Kasumi-1 (cell line): ENCODE measurements around the gene SDF4.

Source experiments
- DNase-seq, 2 experiments: peaks; one replicate each; lab custom pipeline; 2025; lab: John Stamatoyannopoulos, UW

SDF4 gene

DNA sequence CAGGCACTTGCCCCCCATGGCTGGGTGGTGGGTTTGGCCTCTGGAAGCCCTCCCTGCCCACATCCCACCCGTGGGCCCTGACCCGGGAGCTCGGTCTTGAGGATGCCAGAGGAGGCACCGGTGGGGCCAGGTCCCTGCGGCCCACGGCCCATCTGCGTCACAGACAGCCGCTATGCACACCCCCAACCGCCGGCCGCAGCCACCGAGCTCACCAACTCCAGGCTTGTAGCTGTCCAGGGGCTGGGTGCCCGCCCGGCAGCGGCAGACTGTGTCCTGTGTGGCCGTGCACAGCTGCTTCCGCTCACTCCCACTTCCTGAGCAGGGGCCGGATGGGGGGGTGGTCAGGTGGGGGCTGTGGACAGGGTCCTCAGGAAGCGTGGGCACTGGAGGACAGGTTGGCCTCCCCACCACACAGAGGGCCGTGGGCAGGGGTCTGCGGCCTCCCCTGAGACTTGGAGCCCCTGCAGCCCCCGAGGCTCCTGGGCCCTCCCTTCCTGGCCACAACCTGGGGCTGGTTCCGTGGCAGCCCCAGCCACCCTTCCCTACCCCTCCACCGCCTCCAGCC, 18.9 kb downstream of the SDF4 start:
- DNase-seq = no peak

DNA sequence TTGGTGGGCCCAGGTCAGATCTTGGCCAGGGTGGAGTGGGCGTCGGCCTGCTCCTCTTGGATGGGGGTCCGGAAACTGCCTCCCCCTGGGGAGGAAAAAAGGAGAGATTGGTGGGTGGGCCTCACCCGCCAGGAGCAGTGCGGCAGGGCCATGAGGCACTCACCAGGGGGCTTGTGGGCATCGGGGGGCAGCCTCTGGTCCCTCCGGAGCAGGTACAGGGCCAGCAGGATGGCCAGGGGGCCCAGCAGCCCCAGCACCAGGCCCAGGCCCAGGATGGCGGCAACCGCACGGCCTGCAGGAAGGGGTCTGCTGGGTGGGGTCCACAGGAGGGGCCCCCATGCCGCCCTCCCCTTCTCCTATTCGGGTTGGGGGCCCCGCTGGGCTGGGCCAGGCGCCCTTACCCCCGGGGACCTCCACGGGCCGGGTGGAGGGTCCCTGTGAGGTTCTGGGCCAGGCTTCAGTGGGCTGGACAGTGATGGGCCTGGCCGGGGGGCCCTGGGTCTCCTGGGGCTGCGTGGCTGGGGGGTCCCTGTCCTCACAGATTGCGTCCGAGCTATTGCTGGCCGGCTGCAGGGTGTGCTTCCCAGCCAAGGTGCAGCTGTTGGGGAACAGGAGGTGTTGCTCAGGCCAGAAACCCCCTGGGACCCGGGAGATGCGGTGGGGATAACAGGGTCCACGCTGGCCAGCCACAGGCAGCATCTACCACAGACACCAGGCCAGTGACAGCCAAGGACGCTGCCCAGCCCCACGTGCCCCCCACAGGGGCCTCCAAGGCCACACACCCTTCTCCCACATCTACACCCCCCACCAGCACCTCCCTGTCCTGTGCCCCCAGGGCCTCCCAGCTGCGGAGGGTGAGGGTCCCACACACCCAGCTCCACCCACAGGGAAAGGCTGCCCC, 20.0 kb downstream of the SDF4 start:
- no peak for DNase-seq

DNA sequence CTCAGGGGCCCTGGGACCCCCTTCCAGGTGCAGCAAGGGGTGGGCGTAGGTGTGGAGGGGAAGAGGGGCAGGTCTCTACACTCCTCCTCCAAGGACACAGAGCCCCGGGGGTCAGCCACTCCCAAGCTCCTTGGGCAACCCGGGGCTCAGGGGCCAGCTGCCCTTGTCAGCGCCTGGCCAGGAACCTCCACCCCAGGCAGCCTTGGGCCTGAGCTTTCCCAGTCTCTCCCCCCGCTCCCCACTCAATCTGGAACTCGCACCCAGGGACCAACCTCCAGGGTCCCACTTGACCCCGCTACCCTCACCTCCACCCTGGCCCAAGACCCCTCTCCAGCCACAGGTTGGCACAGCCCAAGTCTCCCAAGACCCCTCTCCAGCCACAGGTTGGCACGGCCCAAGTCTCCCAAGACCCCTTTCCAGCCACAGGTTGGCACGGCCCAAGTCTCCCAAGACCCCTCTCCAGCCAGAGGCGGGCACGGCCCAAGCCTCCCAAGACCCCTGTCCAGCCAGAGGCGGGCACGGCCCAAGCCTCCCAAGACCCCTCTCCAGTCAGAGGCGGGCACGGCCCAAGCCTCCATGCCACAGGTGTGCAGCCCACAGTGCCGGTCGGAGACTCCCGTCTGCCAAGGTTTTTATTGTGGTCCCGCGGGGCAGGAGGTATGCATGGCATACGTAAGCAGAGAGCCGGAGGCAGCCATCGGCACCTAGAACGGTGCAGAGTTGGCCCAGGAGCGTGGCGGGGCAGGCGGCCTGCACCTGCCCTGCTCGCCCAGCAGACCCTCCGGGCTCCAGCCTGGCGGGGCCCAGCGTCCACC, 20.9 kb downstream of the SDF4 start:
- no peak for DNase-seq

DNA sequence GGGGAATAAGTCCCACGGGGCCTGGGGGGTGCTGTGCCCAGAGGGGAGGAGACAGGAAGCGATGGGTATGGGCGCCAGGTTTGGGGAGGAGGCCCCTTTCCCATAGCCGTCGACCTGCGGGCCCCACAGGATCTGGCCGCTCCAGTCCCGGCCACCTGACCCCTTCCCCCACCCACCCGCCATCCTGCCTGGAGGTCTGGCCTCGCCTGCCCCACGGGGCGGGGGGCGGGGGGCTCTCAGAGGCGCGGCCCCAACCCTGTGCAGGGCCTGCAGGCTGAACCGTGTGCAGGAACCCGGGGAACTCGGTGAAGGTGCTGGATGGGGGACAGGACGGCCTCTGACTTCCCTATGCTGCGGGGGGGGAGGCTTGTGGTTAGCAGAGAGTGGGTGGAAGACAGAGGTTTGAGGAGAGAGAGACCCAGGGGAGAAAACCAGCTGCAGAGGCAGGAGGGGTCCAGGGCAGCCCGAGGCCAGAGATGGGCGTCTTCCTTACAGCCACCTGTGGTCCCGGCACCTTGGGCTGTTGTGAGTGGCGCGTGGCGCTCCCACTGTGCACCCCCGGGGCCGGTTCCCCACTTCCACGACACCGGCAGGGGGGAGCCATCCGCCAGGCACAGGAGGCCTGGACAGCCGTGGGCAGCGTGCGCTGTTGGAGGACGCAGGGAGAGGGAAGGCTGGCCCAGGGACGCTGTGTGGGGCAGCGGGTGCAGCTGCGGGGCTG, 22.9 kb downstream of the SDF4 start:
- peak; percentile 23 to 53 for DNase-seq

- no peak for DNase-seq
These were observed 24.3 kb downstream of the SDF4 start for GRCh38 chr1:1207571-1207892.

- no peak for DNase-seq
These were observed 24.8 kb downstream of the SDF4 start for GRCh38 chr1:1206966-1207531.

GRCh38 chr1:1206376-1206965, 25.3 kb downstream of the SDF4 start, which contains the start of gene TNFRSF18:
TSS of gene TNFRSF18 (minus strand) at chr1:1206592. CDS start at chr1:1206571, 21 bp downstream.
- no peak for DNase-seq

GRCh38 chr1:1205769-1206375, 25.9 kb downstream of the SDF4 start:
- no peak for DNase-seq

GRCh38 chr1:1204998-1205768, 26.6 kb downstream of the SDF4 start:
- DNase-seq = no peak

DNA sequence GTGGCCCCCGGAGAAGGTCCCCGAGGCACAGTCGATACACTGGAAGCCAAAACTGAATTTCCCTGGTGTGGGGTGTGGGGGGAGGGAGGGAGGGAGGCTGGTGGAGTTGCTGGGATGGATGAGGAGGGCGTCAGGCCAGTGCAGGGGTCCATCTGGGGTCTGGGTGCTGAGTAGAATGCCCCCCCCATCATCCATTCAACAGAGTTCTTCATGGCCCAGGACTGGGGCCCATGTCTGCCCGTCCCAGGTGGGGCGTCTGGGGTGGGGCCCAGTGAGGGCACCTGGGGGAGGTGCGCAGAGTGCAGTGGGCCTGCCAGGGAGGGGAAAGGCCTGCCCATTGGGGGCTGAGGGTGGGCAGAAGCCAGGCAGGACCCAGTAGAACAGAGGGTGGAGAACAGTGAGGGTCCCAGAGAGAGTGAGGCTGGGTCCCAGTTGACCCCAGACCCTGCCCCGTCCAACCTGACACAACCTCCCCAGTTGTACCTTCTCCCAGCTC, 27.3 kb downstream of the SDF4 start:
- no peak for DNase-seq

DNA sequence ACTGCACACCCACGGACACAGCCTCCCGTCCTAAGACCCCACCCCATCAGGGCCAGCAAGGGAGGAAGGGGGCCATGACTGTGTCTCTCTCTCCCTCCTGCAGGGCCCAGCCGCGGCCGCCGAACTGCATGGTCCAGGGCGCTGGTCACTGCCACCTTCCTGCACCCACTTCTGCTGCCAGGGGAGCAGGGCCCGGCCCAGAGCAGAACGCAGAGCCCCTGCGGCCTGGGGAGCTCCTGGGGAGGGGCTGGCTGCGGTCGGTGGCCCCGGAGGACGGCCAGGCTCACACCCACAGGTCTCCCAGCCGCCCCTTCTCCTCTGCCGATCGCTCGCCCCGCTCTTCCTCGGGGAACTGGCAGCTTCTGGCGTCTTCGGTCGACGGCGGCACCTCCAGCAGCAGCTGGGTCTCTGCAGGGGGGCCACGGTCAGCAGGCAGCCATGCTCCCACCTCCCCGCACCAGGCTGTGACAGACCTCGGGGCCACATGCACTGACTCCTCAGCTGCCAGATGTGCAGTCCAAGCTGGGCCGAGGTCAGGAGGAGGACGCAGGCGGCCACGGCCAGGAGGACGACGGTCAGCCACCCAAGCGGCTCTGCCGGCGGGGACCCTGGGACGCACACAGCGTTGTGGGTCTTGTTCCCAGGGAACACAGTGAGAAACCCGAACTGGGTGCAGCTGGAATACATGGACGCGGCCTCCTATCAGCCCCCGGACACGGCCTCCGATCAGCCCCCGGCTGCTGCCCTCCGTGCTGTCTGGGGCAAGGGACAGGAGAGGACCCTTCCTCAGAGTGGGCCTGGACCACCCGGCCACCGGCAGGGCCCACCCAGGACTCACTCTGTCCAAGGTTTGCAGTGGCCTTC, 28.0 kb downstream of the SDF4 start:
- peak in 1 of 2 experiments; percentile 6 for DNase-seq

DNA sequence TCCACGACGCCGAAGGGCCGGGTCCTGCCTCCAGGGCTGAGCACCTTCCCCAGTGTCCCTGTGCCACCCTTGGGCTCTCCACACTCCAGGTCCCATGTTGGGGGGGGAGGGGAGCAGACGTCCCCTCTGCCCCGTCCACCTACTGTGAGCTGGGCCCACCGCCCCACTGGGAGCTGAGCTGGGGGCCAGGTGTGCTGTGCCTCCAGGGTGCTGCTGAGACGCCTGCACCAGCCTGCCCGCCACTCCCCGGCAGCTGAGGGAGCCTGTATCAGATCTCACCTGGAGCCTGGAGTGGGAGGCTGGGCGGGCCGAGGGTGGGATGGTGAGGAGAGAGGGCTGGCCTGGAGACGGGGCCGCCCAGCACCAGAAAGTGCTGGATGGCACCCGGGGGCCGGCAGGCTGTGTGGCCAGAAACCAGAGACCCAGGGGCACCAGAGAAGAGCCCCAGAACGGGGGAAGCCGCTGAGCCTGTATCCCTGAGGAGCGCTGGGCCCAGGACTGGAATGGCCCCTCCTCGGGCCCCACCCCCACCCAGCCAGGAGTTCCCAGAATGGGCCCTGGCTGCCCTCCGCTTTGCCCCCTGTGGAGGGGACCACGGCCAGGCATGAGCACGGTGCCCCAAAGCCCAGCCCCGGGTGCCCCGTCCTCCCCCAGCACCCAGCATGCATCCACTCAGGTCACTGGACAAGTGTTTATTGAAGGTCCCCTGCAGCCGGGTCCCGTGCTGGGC, 28.8 kb downstream of the SDF4 start:
- no peak for DNase-seq

- DNase-seq = no peak
These were observed 30.7 kb downstream of the SDF4 start for GRCh38 chr1:1200876-1201810.

DNA sequence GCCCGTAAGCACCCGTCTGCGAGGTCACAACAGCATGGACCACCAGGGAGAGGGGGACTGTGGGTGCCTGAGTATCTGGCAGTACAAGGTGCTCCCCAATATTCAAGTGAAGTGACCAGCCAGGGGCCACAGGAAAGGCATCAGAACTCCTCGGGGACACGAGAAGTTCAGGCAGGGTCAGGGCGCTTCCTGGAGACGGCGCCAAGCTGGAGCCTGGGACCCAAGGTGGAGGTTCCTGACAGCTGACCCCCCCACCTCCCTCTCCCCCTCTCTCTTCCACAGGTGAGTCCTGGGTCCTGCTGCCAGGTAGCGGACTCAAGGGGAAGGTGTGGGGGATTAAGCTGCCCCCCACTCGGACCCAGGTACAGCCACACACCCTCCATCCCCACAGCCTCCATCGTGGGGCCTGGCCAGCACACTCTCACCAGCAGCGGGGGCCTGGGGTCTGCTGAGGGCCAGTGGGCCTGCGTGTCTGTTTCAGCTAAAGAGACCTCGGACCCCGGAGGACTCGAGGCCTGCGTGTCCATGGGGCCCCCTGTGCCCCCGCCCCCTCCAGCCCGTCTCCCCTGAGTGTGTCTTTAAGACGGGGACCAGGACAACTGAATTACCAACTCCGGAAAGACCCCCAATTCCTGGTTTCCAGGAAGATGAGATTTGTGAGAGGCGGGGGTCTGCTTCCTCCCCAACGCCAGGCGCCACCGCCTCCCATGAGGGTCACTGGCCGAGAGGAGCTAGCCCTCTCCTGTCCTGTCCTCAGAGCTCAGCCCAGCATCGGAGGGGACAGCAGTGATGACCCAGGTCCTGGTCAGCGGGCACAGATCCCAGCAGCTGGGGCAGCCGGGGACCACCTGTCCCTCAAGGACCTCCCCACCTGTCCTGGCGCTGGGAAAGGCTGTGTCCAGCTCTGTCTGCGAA, 31.6 kb downstream of the SDF4 start:
- DNase-seq = no peak

DNA sequence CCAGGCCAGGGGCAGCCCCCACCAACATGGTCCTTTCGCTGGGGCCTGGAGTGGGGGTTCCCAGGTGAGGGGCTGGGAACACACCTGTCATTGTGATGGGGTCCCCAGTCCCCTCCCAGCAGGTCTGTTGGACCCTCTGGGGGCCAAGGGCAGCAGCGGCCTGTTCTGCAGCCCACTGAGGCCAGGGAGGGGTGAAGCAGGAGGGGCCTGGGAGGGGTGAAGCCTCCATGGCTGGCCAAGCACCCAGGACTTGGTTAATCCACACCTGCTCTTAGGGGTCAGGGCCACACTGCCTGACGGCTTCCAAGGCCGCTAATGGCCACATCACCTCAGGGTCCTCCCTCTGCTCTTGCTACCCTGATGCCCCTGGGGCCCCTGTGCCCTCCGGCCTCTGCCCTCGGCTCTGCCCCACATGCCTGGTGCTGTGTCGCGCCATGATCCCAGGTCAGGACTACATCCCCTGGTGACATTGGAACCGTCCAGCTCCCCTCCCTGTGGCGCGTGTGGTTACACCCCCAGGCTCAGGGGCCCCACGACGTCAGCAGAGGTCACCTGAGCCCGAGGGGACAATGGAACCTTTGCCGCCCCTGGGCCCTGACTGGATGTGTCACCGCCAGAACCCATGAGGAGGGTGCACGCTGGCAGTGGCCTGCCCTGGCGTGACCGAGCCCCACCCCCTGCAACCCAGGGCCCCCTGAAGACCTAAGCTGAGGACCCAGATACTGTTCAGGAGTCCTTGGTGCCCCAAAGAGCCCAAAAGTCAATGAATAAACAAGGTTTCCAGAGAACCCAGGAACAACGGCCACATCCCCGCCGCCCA, 32.5 kb downstream of the SDF4 start:
- DNase-seq = no peak
